ENCODE results near the gene ARHGDIA.

ARHGDIA gene

DNA sequence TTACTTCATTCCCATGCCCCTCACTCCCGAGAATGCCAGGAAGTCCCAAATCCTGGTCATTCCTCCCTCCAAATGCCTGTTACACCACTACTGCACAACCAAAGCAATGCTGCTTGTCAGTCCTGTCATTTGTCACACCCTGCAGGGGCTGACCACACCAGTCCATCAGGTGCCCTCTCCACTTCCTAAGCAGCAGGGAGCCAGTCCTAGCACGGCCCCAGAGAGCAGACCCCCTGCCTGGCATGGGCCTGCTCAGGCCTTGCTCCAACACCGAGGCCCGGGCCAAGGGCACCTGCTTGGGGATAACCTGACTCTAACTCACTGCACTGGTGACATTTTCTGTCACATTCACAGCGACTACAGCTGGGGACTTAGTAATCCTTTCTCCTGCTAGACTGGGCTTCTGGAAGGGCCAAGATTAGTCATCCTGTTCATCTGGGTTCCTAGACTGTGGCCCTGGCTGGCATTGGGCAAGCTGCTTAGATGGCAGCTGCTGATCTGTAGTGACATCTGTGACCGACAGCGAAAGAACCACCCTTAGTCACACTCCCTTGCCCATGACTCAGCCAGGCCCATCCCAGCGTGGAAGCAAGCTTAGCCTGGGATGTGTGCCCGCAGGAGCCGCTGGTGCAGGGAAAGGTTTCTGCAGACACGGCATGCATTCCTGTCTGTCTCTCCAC, 14.9 kb upstream of the ARHGDIA start:
- DNase-seq, result no peak

GRCh38 chr17:81885454-81885853, 14.3 kb upstream of the ARHGDIA start:
- no peak for DNase-seq

DNA sequence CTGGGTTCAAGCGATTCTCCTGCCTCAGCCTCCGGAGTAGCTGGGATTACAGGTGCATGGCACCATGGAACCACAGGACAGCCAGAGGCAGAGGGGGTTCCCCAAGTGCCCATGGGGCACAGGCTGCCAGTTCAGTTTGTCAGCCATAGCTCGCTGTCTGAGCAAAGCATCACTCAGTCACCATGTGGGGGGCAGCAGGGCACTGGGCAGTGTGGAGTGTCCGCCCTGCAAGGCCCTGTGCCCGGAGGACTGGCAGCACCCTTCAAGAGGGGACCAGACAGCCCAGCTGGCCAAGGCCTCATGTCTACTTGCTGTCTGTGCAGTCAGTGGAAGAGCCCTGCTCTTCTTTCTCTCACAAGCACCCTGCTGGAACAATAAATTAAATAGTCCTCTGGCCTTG, 13.8 kb upstream of the ARHGDIA start:
- DNase-seq, result no peak

DNA sequence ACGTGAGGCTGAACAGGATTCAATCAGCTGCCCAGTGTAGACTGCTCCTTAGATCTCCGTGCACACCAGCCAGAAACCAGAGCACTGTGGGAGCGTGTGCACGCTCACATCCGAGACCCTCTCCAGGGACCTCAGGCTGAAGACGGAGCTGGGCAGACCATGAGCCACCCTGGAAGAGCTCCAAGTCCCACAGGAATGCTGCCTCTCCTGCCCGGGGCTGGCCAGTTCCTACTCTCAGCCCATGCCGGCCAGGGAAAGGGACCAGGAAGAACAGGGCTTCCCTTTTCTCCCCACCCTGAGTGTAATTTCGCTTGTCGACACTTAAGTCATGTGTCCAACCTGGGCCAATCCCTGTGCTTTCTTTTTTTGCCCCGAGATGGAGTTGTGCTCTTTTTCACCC, 13.4 kb upstream of the ARHGDIA start:
- no peak for DNase-seq

DNA sequence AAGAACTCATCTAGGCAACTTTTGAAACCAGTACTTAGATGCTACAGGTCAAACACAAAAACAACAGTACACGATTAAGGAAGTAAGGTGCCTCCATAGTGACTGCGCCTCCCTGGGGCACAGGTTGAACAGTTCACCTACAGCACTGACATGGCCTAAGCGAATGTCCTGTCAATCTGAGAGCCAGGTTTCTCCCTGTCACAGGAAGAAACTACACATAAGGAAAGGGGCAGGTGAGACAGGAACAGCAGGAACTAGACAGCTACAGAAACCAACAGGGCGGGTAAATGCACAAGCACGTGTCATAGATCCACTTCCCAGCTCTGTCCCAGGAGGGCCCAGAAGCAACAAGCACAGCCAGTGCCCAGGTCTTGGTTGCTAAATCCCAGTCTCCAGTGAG, 8.0 kb upstream of the ARHGDIA start:
- no peak for DNase-seq

GRCh38 chr17:81878294-81878693, 7.2 kb upstream of the ARHGDIA start:
- DNase-seq, result no peak

DNA sequence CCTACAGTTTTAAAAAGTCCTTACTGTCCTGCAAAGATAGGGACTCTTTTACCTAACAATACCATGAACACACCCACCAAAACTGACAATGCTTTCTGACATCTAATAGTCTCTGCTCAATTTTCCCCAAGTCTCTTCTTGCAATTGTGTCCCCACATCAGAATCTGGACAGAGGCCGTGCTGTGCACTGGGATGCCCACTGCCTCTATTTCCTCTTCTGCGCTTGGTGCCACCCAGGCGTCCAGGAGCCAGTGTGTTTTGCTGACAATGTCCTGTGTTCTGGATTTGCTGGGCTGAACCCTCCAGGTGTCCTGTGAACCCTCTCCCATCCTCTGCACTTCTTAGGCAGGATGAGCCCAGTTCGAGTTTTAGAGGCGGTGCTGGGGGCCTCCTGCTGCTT, 6.4 kb upstream of the ARHGDIA start:
- DNase-seq, result no peak

DNA sequence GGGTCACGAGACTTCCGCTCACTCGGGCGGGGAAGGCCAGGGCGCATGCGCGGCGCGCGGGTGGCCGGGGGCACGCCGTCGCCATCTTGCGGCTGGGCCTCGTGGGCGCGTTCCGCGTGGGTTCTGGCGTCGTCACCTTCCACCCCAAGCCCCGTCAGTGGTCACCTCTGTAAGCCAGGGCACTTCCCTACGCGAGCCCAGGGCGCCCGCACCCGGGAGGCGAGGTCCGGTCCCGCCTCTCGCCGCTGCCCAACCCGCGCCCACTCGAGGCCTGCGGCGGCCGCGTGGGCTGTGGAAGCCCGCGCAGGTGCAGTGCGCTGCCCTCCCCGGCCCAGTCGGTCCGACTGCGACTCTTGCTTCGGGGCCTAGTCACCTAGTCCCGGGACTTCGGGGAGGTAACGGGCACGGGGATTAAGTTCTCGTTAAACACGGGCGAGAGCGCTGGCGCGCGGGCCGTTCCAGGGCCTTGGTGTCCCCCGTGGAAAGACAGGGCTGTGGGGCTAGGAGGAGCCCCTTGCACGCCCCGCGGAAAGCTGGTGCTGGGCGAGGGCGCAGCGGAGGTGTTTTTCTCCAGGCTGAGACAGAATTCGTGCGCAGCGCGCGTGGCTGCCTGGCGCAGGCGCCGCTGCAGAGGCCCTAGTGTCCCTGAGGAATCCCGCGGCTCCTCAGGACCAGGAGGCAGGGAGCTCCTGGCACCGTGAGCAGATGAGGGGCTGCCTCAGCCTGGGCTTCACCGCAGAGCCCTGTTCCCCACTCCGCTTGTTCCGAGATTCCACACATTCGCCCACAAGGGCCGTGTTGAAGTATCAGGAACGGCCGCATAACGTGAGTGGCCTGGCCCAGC, 472 bp upstream of the ARHGDIA start:
- peak; percentile 97 for DNase-seq

GRCh38 chr17:81870131-81870980, 781 bp downstream of the ARHGDIA start:
- peak; percentile 64 for DNase-seq

DNA sequence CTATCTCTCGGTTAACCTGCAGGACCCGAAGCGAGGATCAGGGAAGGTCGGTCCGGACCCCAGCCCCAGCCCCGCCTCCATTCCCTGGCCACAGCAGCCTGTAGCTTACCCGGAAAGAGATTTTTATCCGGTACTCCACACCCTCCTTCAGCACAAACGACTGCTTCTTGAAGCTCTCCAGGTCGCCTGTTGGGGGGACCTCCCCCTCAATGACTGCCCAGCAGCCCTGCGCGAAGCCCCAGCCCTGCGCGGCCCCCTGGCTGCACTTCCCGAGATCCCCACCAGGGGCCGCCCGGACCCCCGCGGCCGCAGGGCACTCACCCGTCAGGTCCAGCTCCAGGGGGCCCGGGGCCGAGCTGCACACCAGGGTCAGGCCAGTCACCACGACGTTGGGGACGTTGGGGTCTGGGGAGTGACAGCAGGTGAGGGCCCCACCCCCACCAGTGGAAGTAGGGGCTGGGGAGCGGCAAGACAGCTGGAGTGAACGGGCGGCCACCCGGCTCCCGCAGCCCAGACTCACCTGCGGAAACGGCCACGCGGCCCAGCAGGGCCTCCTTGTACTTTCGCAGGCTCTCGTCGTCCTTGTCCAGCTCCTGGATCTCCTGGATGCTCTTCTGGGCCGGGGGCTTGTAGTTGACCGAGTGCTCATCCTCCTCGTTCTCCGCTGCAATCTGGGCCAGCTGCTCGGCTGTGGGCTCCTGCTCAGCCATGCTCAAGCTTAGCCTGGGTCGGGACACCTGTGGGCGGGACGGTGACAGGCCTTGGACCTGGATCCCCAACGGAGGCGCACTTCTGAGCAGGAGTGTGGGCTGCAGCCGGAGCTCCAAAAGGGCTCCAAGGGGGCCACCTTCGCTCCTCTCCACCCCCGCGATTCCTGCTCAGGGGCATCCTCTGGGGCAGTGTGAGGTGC, 1.7 kb downstream of the ARHGDIA start:
- DNase-seq, result peak; percentile 77

GRCh38 chr17:81868674-81869220, 2.4 kb downstream of the ARHGDIA start:
- DNase-seq, result no peak

- DNase-seq, result peak; percentile 38
Measured at GRCh38 chr17:81867991-81868673, 3.0 kb downstream of the ARHGDIA start.

DNA sequence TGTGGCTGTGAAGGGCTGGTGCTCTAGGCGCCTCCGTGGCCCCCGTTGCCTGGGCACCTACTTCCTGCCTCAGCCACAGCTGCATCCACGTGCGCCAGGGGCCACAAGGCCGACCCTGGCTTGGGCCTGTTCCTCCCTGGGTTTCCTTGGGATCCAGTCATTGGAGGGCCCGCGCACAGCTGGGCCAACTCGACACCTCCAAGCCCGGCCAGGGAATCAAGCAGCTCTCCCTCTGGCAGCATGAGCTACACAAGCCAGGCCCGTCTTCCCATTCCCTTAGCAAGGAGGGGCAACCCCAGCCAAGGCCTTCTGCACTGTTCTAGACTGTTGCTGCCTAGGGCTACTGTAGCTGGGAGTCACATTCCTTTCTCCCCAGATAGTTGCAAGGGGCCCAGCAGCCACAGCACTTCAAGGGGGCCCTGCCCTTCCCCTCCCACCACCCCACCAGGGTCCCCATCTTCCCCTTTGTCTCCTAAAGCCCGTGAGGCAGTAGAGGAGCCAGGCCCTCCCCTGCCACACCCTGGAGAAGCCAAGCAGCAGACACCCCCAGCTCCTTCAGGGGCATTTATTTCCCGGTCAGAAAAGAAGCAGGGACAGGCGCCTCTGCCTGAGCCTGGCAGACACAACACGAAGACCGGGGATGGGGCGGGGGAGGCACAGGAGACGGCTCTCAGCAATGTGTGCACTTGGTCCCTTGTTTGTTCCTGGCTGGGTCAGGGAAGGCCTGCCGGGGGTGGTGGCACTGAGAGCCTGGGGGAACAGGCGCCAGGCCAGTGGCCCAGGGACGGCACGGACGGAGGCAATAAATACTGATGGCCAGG, 3.8 kb downstream of the ARHGDIA start:
- peak; percentile 54 for DNase-seq

GRCh38 chr17:81866440-81867169, 4.5 kb downstream of the ARHGDIA start:
- peak; percentile 39 for DNase-seq

GRCh38 chr17:81865733-81866439, 5.3 kb downstream of the ARHGDIA start:
- peak; percentile 39 for DNase-seq

- DNase-seq, result no peak
Measured at GRCh38 chr17:81865358-81865732, 5.8 kb downstream of the ARHGDIA start.

- no peak for DNase-seq
Measured at GRCh38 chr17:81863833-81864768, 7.0 kb downstream of the ARHGDIA start.

DNA sequence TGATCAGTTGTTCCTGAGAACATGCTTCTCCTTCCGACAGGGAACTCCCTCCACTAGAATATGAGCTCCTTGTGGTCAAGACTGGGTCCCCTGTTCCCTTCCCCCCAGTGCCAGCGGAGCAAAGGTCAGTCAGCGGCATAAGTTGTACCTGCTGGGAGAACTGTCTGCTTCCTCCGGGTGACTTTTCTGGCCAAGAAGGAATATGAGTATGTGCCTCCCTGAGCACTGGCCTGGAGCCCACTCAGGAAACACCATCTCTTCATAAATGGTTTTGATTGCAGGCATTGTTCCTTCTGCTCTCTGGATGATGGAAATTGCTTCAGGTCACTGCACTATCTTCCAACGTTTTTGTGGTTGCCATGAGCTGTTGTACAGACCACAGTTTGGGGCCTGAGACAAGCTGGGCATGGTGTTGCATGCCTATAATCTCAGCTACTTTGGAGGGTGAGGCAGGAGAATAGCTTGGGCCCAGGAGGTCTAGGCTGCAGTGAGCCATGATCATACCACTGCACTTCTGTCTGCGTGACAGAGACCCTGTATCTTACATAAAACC, 7.9 kb downstream of the ARHGDIA start:
- DNase-seq, result no peak

Measured in stimulated activated CD8-positive, alpha-beta memory T cell treated with anti-CD3 and anti-CD28 coated beads, Interleukin-4, amount 100 ng/mL, for 48 hours (primary cell).